CD14-positive monocyte (primary cell): ENCODE data around the gene SIPA1L2. TPM values are rescaled to one million over a fixed set of nuclear protein-coding genes. Genes with fewer than 3 reads are reported as not detected.

ENCODE experiments used
- DNase-seq, 3 donors: peaks; one replicate each; pipeline ENCODE4 v3.0.0-alpha.2; 2011 to 2022
- H2AFZ ChIP-seq: 2 replicates; pipeline ENCODE4 v1.6.0; 2012; ENCODE audit warnings: mild to moderate bottlenecking, low read depth, low read length, inconsistent platforms; ENCODE audit not compliant: insufficient read depth, poor library complexity, severe bottlenecking
- H3K27ac ChIP-seq, 2 donors: 1 replicate in 1 of 2; 2 replicates in 1 of 2; pipeline ENCODE4 v1.5.1; 2012 to 2013; ENCODE audit warnings: low read length in 2 of 2, control low read depth in 1 of 2, inconsistent platforms in 1 of 2, low read depth in 1 of 2, mild to moderate bottlenecking in 1 of 2
- H3K27me3 ChIP-seq, 2 donors: one replicate each; pipeline versions ENCODE4 v1.6.0 to v1.6.1; 2011 to 2013; ENCODE audit warnings: low read length in 2 of 2; ENCODE audit not compliant: control insufficient read depth in 2 of 2, insufficient read depth in 2 of 2
- H3K36me3 ChIP-seq, 2 donors: replicated peaks in 1 of 2; 1 replicate in 1 of 2; 2 replicates in 1 of 2; pipeline versions ENCODE4 v1.5.1 to v1.6.1; 2012 to 2013; ENCODE audit warnings: low read length in 2 of 2, control low read depth in 1 of 2, inconsistent platforms in 1 of 2, mild to moderate bottlenecking in 1 of 2; ENCODE audit not compliant: insufficient read depth in 2 of 2, control insufficient read depth in 1 of 2
- H3K4me1 ChIP-seq, 2 donors: 1 replicate in 1 of 2; 2 replicates in 1 of 2; pipeline versions ENCODE4 v1.5.1 to v1.6.1; 2012 to 2013; ENCODE audit warnings: low read length in 2 of 2, control low read depth in 1 of 2, inconsistent platforms in 1 of 2, mild to moderate bottlenecking in 1 of 2, moderate library complexity in 1 of 2; ENCODE audit not compliant: insufficient read depth in 2 of 2, control insufficient read depth in 1 of 2
- H3K4me2 ChIP-seq: replicated peaks from 2 replicates; pipeline ENCODE3; 2012; ENCODE audit warnings: low read length, moderate library complexity, mild to moderate bottlenecking; ENCODE audit not compliant: poor library complexity, severe bottlenecking; ENCODE audit errors: extremely low read depth
- H3K4me3 ChIP-seq, 3 experiments: fragments of 200-600 bp in 1 of 3; sonication (generic) in 1 of 3; replicated peaks in 1 of 3; 1 replicate in 2 of 3; 2 replicates in 1 of 3; pipeline ENCODE4 v1.5.1; 2011 to 2013; ENCODE audit warnings: low read length in 3 of 3, mild to moderate bottlenecking in 3 of 3, control low read depth in 2 of 3, low read depth in 2 of 3, inconsistent platforms in 1 of 3, moderate library complexity in 1 of 3
- H3K79me2 ChIP-seq: 2 replicates; pipeline ENCODE4 v1.6.0; 2012; ENCODE audit warnings: mild to moderate bottlenecking, control low read depth, inconsistent platforms, low read length, moderate library complexity; ENCODE audit not compliant: insufficient read depth
- H3K9ac ChIP-seq: 2 replicates; pipeline ENCODE4 v1.6.0; 2017; ENCODE audit warnings: low read length, mild to moderate bottlenecking; ENCODE audit not compliant: insufficient read depth, poor library complexity, severe bottlenecking
- H3K9me3 ChIP-seq, 2 donors: replicated peaks in 1 of 2; 1 replicate in 1 of 2; 2 replicates in 1 of 2; pipeline versions ENCODE4 v1.5.1 to v1.6.1; 2012 to 2013; ENCODE audit warnings: low read length in 2 of 2, control low read depth in 1 of 2; ENCODE audit not compliant: control insufficient read depth in 1 of 2, insufficient read depth in 1 of 2
- H4K20me1 ChIP-seq: 2 replicates; pipeline ENCODE4 v1.6.0; 2012; ENCODE audit warnings: mild to moderate bottlenecking, low read length, control low read depth, moderate library complexity; ENCODE audit not compliant: insufficient read depth
- H3K27ac Mint-ChIP-seq, 7 donors: one replicate each; pipeline ENCODE4 v1.8.0; 2020; ENCODE audit warnings: mild to moderate bottlenecking in 7 of 7, mixed read lengths in 7 of 7, moderate library complexity in 6 of 7, inconsistent platforms in 2 of 7
- H3K27me3 Mint-ChIP-seq, 3 donors: one replicate each; pipeline ENCODE4 v1.8.0; 2021 to 2022; ENCODE audit warnings: low read depth in 3 of 3, mild to moderate bottlenecking in 3 of 3, mixed read lengths in 3 of 3, moderate library complexity in 3 of 3, inconsistent platforms in 1 of 3
- H3K36me3 Mint-ChIP-seq, 2 donors: one replicate each; pipeline ENCODE4 v1.8.0; 2020; ENCODE audit warnings: mixed read lengths in 2 of 2, inconsistent platforms in 1 of 2, mild to moderate bottlenecking in 1 of 2
- H3K4me1 Mint-ChIP-seq: one replicate; pipeline ENCODE4 v1.8.0; 2020; ENCODE audit warnings: mild to moderate bottlenecking, mixed read lengths
- H3K4me3 Mint-ChIP-seq, 2 donors: one replicate each; pipeline ENCODE4 v1.8.0; 2020; ENCODE audit warnings: mild to moderate bottlenecking in 2 of 2, mixed read lengths in 2 of 2, moderate library complexity in 1 of 2
- H3K9me3 Mint-ChIP-seq, 7 donors: one replicate each; pipeline ENCODE4 v1.8.0; 2020 to 2022; ENCODE audit warnings: mixed read lengths in 7 of 7, mild to moderate bottlenecking in 6 of 7, moderate library complexity in 6 of 7, inconsistent platforms in 2 of 7
- WGBS: methylation state at CpG from one replicate; pipeline ENCODE4 v1.1.5; 2013; ENCODE audit warnings: missing lambda C conversion rate; ENCODE audit not compliant: insufficient coverage; 5-methylcytosine and 5-hydroxymethylcytosine counted together
- intact Hi-C, 2 donors: fragments of 100-400 bp; cut with micrococcal nuclease; formaldehyde crosslinking; loops; one replicate each; pipeline versions ENCODE4 v1.15.0 to v1.15.1; 2023
- polyA plus RNA-seq, 3 donors: library from polyadenylated mRNA; depleted of rRNA in 1 of 3; unstranded in 2 of 3; stranded (reverse) in 1 of 3; fragments of 300-500 nt in 2 of 3; fragments of >200 nt in 1 of 3; fragmentation: Illumina TruSeq in 2 of 3; gene quantifications; 1 replicate in 2 of 3; 2 replicates in 1 of 3; pipeline ENCODE4 v1.2.3, GENCODE V29; 2012 to 2021
- TF ChIP-seq, protein P1 (sequence below): fragments of 200-600 bp; IDR thresholded peaks from one replicate; pipeline ENCODE4 v1.8.0; 2022; ENCODE audit warnings: antibody characterized with exemption, mild to moderate bottlenecking

SIPA1L2 gene
- polyA plus RNA-seq, 3 donors: 0.64 to 6.8 (median 1.3) TPM

DNA sequence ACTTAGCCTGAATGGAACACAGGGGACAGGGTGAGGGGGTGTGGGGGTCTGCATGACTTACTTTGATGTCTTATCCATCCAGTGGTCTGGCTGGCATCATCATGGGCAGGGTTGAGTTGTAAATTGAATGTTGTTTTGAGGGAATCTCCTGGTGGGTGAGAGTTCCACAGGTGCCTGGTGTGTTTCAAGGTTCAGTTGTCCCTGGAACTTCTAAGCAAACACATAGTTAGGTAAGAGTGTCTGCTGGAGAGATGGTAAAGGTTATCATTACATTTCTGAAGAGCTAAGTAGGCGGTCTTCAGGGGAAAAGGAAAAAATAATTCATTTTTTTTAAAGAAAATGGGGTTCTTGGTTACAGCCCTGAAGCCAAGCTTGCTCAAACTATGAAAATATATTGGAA, 46.0 kb upstream of the SIPA1L2 start:
- no peaks in the 10 kb centered on the region for H3K27me3 ChIP-seq
- H3K79me2 ChIP-seq: no peaks in the 10 kb centered on the region
- TF ChIP-seq, protein P1, sequence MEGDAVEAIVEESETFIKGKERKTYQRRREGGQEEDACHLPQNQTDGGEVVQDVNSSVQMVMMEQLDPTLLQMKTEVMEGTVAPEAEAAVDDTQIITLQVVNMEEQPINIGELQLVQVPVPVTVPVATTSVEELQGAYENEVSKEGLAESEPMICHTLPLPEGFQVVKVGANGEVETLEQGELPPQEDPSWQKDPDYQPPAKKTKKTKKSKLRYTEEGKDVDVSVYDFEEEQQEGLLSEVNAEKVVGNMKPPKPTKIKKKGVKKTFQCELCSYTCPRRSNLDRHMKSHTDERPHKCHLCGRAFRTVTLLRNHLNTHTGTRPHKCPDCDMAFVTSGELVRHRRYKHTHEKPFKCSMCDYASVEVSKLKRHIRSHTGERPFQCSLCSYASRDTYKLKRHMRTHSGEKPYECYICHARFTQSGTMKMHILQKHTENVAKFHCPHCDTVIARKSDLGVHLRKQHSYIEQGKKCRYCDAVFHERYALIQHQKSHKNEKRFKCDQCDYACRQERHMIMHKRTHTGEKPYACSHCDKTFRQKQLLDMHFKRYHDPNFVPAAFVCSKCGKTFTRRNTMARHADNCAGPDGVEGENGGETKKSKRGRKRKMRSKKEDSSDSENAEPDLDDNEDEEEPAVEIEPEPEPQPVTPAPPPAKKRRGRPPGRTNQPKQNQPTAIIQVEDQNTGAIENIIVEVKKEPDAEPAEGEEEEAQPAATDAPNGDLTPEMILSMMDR: no peak
- no peak overlapping the region for H3K9ac ChIP-seq
- Mint-ChIP-seq H3K36me3 (no peaks in the 10 kb centered on the region), H3K9me3 (peaks cover 0 to 2% (median 0%) of the 10 kb centered on the region in 7 donors), H3K27ac (no peak overlapping the region), H3K4me1 (peaks cover 2% of the 10 kb centered on the region), H3K4me3 (no peak overlapping the region), H3K27me3 (peaks cover 0 to 5% (median 0%) of the 10 kb centered on the region in 3 donors)
- no peak overlapping the region for H3K27ac ChIP-seq
- H3K4me2 ChIP-seq: no peak overlapping the region
- H2AFZ ChIP-seq: no peak overlapping the region
- intact Hi-C loops: no loop called here
- no peaks in the 10 kb centered on the region for H3K36me3 ChIP-seq
- no peaks in the 10 kb centered on the region for H3K4me1 ChIP-seq
- no peaks in the 10 kb centered on the region for H4K20me1 ChIP-seq
- H3K9me3 ChIP-seq: no peaks in the 10 kb centered on the region
- WGBS: no CpG with 5 or more reads among the region's 1 CpG
- no peak overlapping the region for H3K4me3 ChIP-seq
- DNase-seq: no peak

- no peak overlapping the region for H3K9ac ChIP-seq
- no peaks in the 10 kb centered on the region for H3K79me2 ChIP-seq
- no peaks in the 10 kb centered on the region for H3K27me3 ChIP-seq
- H3K9me3 ChIP-seq: no peaks in the 10 kb centered on the region
- H3K27ac ChIP-seq: no peak overlapping the region
- Mint-ChIP-seq H3K27ac (no peak overlapping the region), H3K27me3 (peaks cover 0 to 5% (median 0%) of the 10 kb centered on the region in 3 donors), H3K9me3 (peaks cover 0 to 2% (median 0%) of the 10 kb centered on the region in 7 donors), H3K4me3 (no peak overlapping the region), H3K4me1 (peaks cover 4% of the 10 kb centered on the region), H3K36me3 (no peaks in the 10 kb centered on the region)
- DNase-seq: no peak
- intact Hi-C loops: no loop called here
- no peak overlapping the region for H3K4me3 ChIP-seq
- TF ChIP-seq, protein P1: no peak
- no peak overlapping the region for H3K4me2 ChIP-seq
- H4K20me1 ChIP-seq: no peaks in the 10 kb centered on the region
- 97% methylated on average over 4 of the region's 5 CpGs for WGBS
- no peaks in the 10 kb centered on the region for H3K4me1 ChIP-seq
- no peaks in the 10 kb centered on the region for H3K36me3 ChIP-seq
- no peak overlapping the region for H2AFZ ChIP-seq
These were observed 45.3 kb upstream of the SIPA1L2 start for GRCh38 chr1:232675260-232675659.
